Type B pancreatic cell (in vitro differentiated cells): ENCODE measurements around the gene IQCF6. TPM values are rescaled to one million over a fixed set of nuclear protein-coding genes. Genes with fewer than 3 reads are reported as not detected.

ENCODE experiments used
- DNase-seq: peaks from one replicate; pipeline ENCODE4 v3.0.0; 2021; ENCODE audit warnings: mixed read lengths; ENCODE audit not compliant: unreplicated experiment; ENCODE audit errors: extremely low spot score
- H3K27ac Mint-ChIP-seq: 2 replicates; pipeline ENCODE4 v1.8.0; 2021; ENCODE audit warnings: mild to moderate bottlenecking, mixed read lengths
- H3K27me3 Mint-ChIP-seq: 2 replicates; pipeline ENCODE4 v1.8.0; 2021; ENCODE audit warnings: mixed read lengths
- H3K36me3 Mint-ChIP-seq: 2 replicates; pipeline ENCODE4 v1.8.0; 2021; ENCODE audit warnings: mixed read lengths
- H3K4me1 Mint-ChIP-seq: one replicate; pipeline ENCODE4 v1.8.0; 2021; ENCODE audit warnings: mixed read lengths; ENCODE audit not compliant: unreplicated experiment
- H3K4me3 Mint-ChIP-seq: 2 replicates; pipeline ENCODE4 v1.8.0; 2021; ENCODE audit warnings: mild to moderate bottlenecking, mixed read lengths
- H3K9me3 Mint-ChIP-seq: 2 replicates; pipeline ENCODE4 v1.8.0; 2021; ENCODE audit warnings: mixed read lengths
- total RNA-seq: library from RNA; stranded (reverse); gene quantifications from 2 replicates; pipeline ENCODE4 v1.2.1, GENCODE V29; 2021; ENCODE audit warnings: low replicate concordance
- TF ChIP-seq, protein P1 (sequence below): fragments of 200-600 bp; sonication (generic); conservative IDR thresholded peaks from 2 replicates; pipeline ENCODE4 v1.5.0; 2021; ENCODE audit warnings: antibody characterized with exemption, mild to moderate bottlenecking

Gene IQCF6
- total RNA-seq, 1 donor from 2014 or later = not detected

- H3K27me3 Mint-ChIP-seq = peaks cover 43% of the 10 kb centered on the region
- DNase-seq = no peak
- no peaks in the 10 kb centered on the region for H3K4me1 Mint-ChIP-seq
- H3K36me3 Mint-ChIP-seq = no peaks in the 10 kb centered on the region
- H3K27ac Mint-ChIP-seq = no peak overlapping the region
- H3K4me3 Mint-ChIP-seq = no peak overlapping the region
- TF ChIP-seq, protein P1, sequence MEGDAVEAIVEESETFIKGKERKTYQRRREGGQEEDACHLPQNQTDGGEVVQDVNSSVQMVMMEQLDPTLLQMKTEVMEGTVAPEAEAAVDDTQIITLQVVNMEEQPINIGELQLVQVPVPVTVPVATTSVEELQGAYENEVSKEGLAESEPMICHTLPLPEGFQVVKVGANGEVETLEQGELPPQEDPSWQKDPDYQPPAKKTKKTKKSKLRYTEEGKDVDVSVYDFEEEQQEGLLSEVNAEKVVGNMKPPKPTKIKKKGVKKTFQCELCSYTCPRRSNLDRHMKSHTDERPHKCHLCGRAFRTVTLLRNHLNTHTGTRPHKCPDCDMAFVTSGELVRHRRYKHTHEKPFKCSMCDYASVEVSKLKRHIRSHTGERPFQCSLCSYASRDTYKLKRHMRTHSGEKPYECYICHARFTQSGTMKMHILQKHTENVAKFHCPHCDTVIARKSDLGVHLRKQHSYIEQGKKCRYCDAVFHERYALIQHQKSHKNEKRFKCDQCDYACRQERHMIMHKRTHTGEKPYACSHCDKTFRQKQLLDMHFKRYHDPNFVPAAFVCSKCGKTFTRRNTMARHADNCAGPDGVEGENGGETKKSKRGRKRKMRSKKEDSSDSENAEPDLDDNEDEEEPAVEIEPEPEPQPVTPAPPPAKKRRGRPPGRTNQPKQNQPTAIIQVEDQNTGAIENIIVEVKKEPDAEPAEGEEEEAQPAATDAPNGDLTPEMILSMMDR = no peak
- H3K9me3 Mint-ChIP-seq = peaks cover 2% of the 10 kb centered on the region
Measured at GRCh38 chr3:51816723-51817122, 37.7 kb upstream of the IQCF6 start.

DNA sequence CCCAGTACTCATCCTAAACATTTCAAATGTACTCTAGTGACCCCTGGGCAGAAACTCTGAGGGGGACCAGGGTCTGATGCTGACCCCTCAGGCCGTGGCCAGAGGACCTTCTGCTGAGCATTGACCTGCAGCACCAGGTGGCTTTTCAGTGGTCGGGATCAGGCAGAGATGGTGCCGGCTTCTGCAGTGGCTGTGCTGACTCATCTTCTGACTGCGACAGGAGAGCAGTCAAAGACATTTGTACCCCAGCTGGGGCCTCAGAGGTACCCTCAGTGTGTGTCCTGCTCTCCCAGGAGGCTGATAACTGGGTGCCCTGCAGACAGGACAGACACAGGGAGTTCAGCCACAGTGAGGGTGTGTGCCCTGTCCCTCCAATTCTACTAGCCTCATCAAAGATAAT, 36.6 kb upstream of the IQCF6 start:
- peaks cover 43% of the 10 kb centered on the region for H3K27me3 Mint-ChIP-seq

GRCh38 chr3:51814034-51814433, 35.0 kb upstream of the IQCF6 start:
- Mint-ChIP-seq H3K27me3 (peaks cover 36% of the 10 kb centered on the region), H3K4me3 (no peak overlapping the region), H3K4me1 (no peaks in the 10 kb centered on the region), H3K9me3 (no peaks in the 10 kb centered on the region), H3K36me3 (no peaks in the 10 kb centered on the region), H3K27ac (no peak overlapping the region)
- TF ChIP-seq, protein P1 = no peak
- no peak for DNase-seq

More for the DNA sequence above, 36.6 kb upstream of the IQCF6 start:
- Mint-ChIP-seq H3K9me3 (no peaks in the 10 kb centered on the region), H3K4me1 (no peaks in the 10 kb centered on the region), H3K4me3 (no peak overlapping the region), H3K36me3 (no peaks in the 10 kb centered on the region), H3K27ac (no peak overlapping the region)
- DNase-seq = no peak
- TF ChIP-seq, protein P1 = no peak

- Mint-ChIP-seq H3K4me3 (no peak overlapping the region), H3K36me3 (no peaks in the 10 kb centered on the region), H3K4me1 (no peaks in the 10 kb centered on the region), H3K27ac (no peak overlapping the region), H3K9me3 (no peaks in the 10 kb centered on the region), H3K27me3 (peaks cover 34% of the 10 kb centered on the region)
- DNase-seq = no peak
- TF ChIP-seq, protein P1 = no peak
Measured at GRCh38 chr3:51813539-51813938, 34.5 kb upstream of the IQCF6 start.

GRCh38 chr3:51808934-51809333, 29.9 kb upstream of the IQCF6 start:
- H3K4me1 Mint-ChIP-seq = no peaks in the 10 kb centered on the region
- TF ChIP-seq, protein P1 = no peak
- no peak for DNase-seq
- H3K36me3 Mint-ChIP-seq = no peaks in the 10 kb centered on the region
- peaks cover 5% of the 10 kb centered on the region for H3K27me3 Mint-ChIP-seq
- no peak overlapping the region for H3K4me3 Mint-ChIP-seq
- H3K27ac Mint-ChIP-seq = no peak overlapping the region
- H3K9me3 Mint-ChIP-seq = no peaks in the 10 kb centered on the region
